Fibroblast of skin of scalp (primary cell): Measurements from ENCODE around the gene ERBIN. TPM values are rescaled to one million over a fixed set of nuclear protein-coding genes. Genes with fewer than 3 reads are reported as not detected.
A peak's percentile ranks its signal among the peaks of the same experiment; 100 is the strongest.
"Not testable (repeated sequence)": the region's sequence is repeated elsewhere in the genome, so short reads cannot be mapped to it uniquely, and the experiment has no call there.

Experiments used
- DNase-seq: peaks from one replicate; pipeline ENCODE4 v3.0.0-alpha.2; 2013
- polyA plus RNA-seq, 2 experiments: library from polyadenylated mRNA; unstranded; fragments of 120-200 nt; gene quantifications; one replicate each; pipeline ENCODE4 v1.2.1, GENCODE V29; 2013; ENCODE audit not compliant: insufficient read length in 2 of 2

The ERBIN gene
- 56.2 TPM for polyA plus RNA-seq (2013, experiment 1 of 2; ENCODE audit: insufficient read length)
- 61.5 TPM for polyA plus RNA-seq (2013, experiment 2 of 2; ENCODE audit: insufficient read length)

GRCh38 chr5:65926276-65926783, at the start of gene ERBIN:
TSS of gene ERBIN (plus strand) at chr5:65926575. CDS start at chr5:65992719, 66,144 bp downstream.
- peak; percentile 80 for DNase-seq

GRCh38 chr5:65876970-65877369, 49.4 kb upstream of the ERBIN start:
- DNase-seq = no peak

- peak; percentile 93 for DNase-seq
Measured at GRCh38 chr5:65879668-65880256, 46.6 kb upstream of the ERBIN start.

GRCh38 chr5:65880496-65881072, 45.8 kb upstream of the ERBIN start:
- DNase-seq = peak; percentile 18

- DNase-seq = peak; percentile 30
Measured at GRCh38 chr5:65882278-65882677, 44.1 kb upstream of the ERBIN start.

- DNase-seq = no peak
Measured at GRCh38 chr5:65883461-65883860, 42.9 kb upstream of the ERBIN start.

- DNase-seq = no peak
Measured at GRCh38 chr5:65886387-65886786, 40.0 kb upstream of the ERBIN start.

- DNase-seq = not testable (repeated sequence)
Measured at GRCh38 chr5:65892024-65892423, 34.4 kb upstream of the ERBIN start.

- no peak for DNase-seq
Measured at GRCh38 chr5:65892801-65893200, 33.6 kb upstream of the ERBIN start.

- DNase-seq = no peak
Measured at GRCh38 chr5:65893749-65894430, 32.5 kb upstream of the ERBIN start.

- DNase-seq = no peak
Measured at GRCh38 chr5:65895891-65896290, 30.5 kb upstream of the ERBIN start.

GRCh38 chr5:65900746-65901145, 25.6 kb upstream of the ERBIN start:
- no peak for DNase-seq

- no peak for DNase-seq
Measured at GRCh38 chr5:65902104-65902503, 24.3 kb upstream of the ERBIN start.

GRCh38 chr5:65903581-65903980, 22.8 kb upstream of the ERBIN start:
- DNase-seq = no peak

- DNase-seq = no peak
Measured at GRCh38 chr5:65906256-65906655, 20.1 kb upstream of the ERBIN start.

- no peak for DNase-seq
Measured at GRCh38 chr5:65907135-65907534, 19.2 kb upstream of the ERBIN start.

- DNase-seq = no peak
Measured at GRCh38 chr5:65910711-65911110, 15.7 kb upstream of the ERBIN start.

GRCh38 chr5:65912311-65912710, 14.1 kb upstream of the ERBIN start:
- DNase-seq = no peak

GRCh38 chr5:65913519-65913918, 12.9 kb upstream of the ERBIN start:
- no peak for DNase-seq

GRCh38 chr5:65914641-65915196, 11.7 kb upstream of the ERBIN start:
- DNase-seq = no peak

- DNase-seq = not testable (repeated sequence)
Measured at GRCh38 chr5:65915661-65916060, 10.7 kb upstream of the ERBIN start.

- no peak for DNase-seq
Measured at GRCh38 chr5:65916066-65916465, 10.3 kb upstream of the ERBIN start.

- no peak for DNase-seq
Measured at GRCh38 chr5:65916636-65917035, 9.7 kb upstream of the ERBIN start.
